Measurements from ENCODE around the gene TUBA1C. TPM values are rescaled to one million over a fixed set of nuclear protein-coding genes. Genes with fewer than 3 reads are reported as not detected.

TUBA1C gene
- total and polyA plus RNA-seq, 8 donors = 20.8 to 47.0 (median 33.7) TPM

DNA sequence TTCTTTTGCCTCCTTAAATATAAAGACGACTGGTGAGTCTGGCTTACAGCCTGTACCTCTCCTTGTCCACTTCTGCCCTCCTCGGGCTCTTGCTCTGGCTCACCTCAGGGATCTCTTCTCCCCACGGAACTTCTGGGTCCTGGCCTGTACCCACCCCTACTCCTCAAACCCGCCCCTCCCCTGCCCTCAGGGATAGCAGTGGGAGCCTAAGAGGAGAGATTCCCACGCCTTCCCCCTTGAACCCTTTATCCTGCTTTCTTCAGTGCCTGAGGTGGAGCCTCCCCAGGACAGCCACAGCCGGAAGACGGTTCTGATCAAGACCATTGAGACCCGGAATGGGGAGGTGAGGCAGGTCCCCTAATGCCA lies 32.8 kb downstream of the TUBA1C start:
- peak overlapping the region in 1 of 4 donors; percentile 30 for H3K4me3 ChIP-seq
- H3K27me3 ChIP-seq = peaks cover 0 to 15% (median 0%) of the 10 kb centered on the region in 4 donors
- H3K36me3 ChIP-seq = no peaks in the 10 kb centered on the region
- no peaks in the 10 kb centered on the region for H3K9me3 ChIP-seq
- FAIRE-seq (no peak), ATAC-seq (peak in 1 of 4 donors; percentile 17), DNase-seq (no peak)
- intact Hi-C loops (cut with DNase I) = no loop called here
- H3K4me1 ChIP-seq = peaks cover 7 to 10% (median 7%) of the 10 kb centered on the region in 3 donors
- H3K27ac ChIP-seq = no peak overlapping the region
- 18 to 21% methylated on average over 8 of the region's 8 CpGs for WGBS, 2 donors
- TF ChIP-seq, protein P1, sequence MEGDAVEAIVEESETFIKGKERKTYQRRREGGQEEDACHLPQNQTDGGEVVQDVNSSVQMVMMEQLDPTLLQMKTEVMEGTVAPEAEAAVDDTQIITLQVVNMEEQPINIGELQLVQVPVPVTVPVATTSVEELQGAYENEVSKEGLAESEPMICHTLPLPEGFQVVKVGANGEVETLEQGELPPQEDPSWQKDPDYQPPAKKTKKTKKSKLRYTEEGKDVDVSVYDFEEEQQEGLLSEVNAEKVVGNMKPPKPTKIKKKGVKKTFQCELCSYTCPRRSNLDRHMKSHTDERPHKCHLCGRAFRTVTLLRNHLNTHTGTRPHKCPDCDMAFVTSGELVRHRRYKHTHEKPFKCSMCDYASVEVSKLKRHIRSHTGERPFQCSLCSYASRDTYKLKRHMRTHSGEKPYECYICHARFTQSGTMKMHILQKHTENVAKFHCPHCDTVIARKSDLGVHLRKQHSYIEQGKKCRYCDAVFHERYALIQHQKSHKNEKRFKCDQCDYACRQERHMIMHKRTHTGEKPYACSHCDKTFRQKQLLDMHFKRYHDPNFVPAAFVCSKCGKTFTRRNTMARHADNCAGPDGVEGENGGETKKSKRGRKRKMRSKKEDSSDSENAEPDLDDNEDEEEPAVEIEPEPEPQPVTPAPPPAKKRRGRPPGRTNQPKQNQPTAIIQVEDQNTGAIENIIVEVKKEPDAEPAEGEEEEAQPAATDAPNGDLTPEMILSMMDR (IDR thresholded peaks at IDR 0.05) = no peak

DNA sequence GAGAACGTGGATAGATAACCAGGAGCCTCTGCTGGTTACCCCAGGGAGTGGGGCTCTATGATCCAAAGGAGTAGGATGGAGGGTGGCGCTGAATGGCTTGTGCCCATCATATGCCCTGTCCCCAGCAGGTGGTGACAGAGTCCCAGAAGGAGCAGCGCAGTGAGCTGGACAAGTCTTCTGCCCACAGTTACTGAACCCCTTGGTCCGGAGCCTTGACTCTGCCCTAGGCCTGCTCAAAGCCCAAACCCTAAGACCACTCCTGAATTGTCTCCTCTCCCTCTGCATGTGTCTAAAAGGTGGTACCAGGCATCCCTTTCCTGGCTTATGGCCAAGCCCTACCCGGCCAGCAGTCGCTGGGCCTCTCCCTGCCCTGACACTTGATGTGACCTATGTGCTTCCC lies 33.3 kb downstream of the TUBA1C start:
- intact Hi-C loops (cut with DNase I) = no loop called here
- TF ChIP-seq, protein P1 (IDR thresholded peaks at IDR 0.05) = no peak
- Histone ChIP-seq H3K4me1 (peaks cover 7 to 10% (median 7%) of the 10 kb centered on the region in 3 donors), H3K36me3 (no peaks in the 10 kb centered on the region), H3K4me3 (no peak overlapping the region), H3K9me3 (no peaks in the 10 kb centered on the region), H3K27ac (no peak overlapping the region), H3K27me3 (peaks cover 0 to 15% (median 0%) of the 10 kb centered on the region in 4 donors)
- FAIRE-seq (no peak), ATAC-seq (peak in 1 of 4 donors; percentile 11), DNase-seq (peak in 2 of 6 donors; percentile 49 to 55)
- WGBS, 2 donors = 43 to 62% methylated on average over 6 of the region's 6 CpGs

DNA sequence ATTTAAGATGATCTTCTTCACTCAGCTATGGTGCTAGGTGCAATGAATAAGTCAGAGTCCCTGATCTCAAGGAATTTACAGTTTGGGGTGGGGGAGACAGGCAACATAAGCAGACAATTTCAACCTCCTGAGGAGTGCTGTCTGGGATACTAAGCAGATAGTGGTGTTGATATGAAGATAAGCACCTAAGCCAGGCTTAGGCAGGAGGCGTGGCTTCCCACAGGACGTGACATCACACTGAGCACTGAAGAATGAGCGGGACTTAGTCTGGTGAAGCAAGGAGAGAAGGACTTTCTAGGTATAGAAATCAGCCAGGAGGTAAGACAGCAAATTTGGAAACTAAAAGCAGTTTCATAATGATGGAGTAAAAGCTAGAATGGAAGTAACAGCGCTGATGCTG lies 36.9 kb downstream of the TUBA1C start:
- WGBS, 2 donors = 75 to 78% methylated on average over 4 of the region's 4 CpGs

DNA sequence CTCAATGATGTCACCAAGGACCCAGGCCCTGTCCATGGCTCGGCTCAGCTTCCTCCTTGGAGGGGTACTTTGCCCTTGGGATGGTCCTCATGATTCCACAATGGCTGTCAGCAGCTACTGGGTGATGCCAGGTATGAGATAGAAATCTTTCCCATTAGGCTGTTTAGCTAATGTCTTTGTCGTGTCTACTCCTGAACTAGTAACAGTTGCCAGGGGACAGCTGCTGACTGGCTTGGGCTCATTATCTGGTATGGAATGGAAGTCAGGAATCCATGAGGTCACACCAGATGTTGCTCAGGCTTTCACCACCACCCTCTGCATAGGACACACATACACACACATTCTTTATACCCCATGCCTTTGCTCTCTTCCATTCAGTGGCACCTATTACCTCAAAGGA lies 39.3 kb downstream of the TUBA1C start:
- TF ChIP-seq, protein P1 (IDR thresholded peaks at IDR 0.05) = no peak
- Histone ChIP-seq H3K36me3 (no peaks in the 10 kb centered on the region), H3K27ac (no peak overlapping the region), H3K9me3 (no peaks in the 10 kb centered on the region), H3K27me3 (no peaks in the 10 kb centered on the region), H3K4me3 (no peak overlapping the region), H3K4me1 (no peaks in the 10 kb centered on the region)
- DNase-seq (peak in 1 of 6 donors; percentile 8), FAIRE-seq (no peak), ATAC-seq (no peak)
- intact Hi-C loops (cut with DNase I) = no loop called here
- 61 to 74% methylated on average over 2 of the region's 2 CpGs for WGBS, 2 donors

More for the DNA sequence above, 36.9 kb downstream of the TUBA1C start:
- Histone ChIP-seq H3K9me3 (no peaks in the 10 kb centered on the region), H3K27ac (no peak overlapping the region), H3K4me1 (peaks cover 5 to 6% (median 5%) of the 10 kb centered on the region in 3 donors), H3K4me3 (no peak overlapping the region), H3K27me3 (peaks cover 0 to 4% (median 0%) of the 10 kb centered on the region in 4 donors), H3K36me3 (no peaks in the 10 kb centered on the region)
- no peak for DNase-seq
- TF ChIP-seq, protein P1 (IDR thresholded peaks at IDR 0.05) = no peak
- intact Hi-C loops (cut with DNase I) = no loop called here
- ATAC-seq = no peak
- no peak for FAIRE-seq

DNA sequence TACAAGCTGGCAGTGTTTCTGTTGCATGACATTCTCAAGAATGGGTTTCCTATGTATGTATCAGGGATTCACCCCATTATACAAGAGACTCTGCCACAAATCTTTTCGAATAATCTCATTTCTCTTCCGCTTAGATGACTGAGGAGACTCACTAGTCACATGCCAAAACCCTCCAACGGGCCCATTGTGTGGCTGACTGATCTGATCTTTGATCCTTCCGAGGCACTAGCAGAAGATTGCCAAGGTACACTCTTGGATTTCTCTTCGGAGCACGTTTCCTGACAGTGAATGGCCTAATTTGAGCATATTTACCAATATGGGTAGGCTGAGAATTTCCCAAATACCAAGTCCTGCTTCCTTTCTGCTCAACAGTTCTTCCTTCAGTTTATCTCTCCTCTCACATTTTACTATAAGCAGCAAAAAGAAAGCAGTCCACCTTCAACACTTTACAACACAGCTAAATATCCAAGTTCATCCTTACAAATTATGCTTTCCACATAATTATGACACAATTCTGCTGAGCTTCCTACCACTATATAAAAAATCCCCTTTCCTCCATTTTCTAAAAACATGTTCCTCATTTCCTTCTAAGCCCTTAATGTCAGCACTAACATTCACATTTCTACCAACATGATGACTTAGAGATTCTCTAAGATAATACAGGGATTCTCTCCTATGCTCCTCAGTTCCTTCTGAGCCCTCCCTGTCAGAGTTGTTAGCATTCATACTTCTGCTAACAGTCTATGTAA lies 41.1 kb downstream of the TUBA1C start:
- TF ChIP-seq, protein P1 (IDR thresholded peaks at IDR 0.05) = no peak
- no peaks in the 10 kb centered on the region for H3K9me3 ChIP-seq
- no peaks in the 10 kb centered on the region for H3K4me1 ChIP-seq
- FAIRE-seq (no peak), ATAC-seq (no peak), DNase-seq (peak in 1 of 6 donors; percentile 3)
- no peaks in the 10 kb centered on the region for H3K27me3 ChIP-seq
- H3K27ac ChIP-seq = no peak overlapping the region
- WGBS, 2 donors = 53 to 66% methylated on average over 6 of the region's 6 CpGs
- H3K36me3 ChIP-seq = no peaks in the 10 kb centered on the region
- intact Hi-C loops (cut with DNase I) = no loop called here
- H3K4me3 ChIP-seq = no peak overlapping the region

All from pancreas (tissue), 10 donors.